CD14-positive monocyte (primary cell): ENCODE measurements around the gene FDPS. TPM values are rescaled to one million over a fixed set of nuclear protein-coding genes. Genes with fewer than 3 reads are reported as not detected.

Experiments used
- DNase-seq, 3 donors: peaks; one replicate each; pipeline ENCODE4 v3.0.0-alpha.2; 2011 to 2022
- H2AFZ ChIP-seq: 2 replicates; pipeline ENCODE4 v1.6.0; 2012; ENCODE audit warnings: mild to moderate bottlenecking, low read depth, low read length, inconsistent platforms; ENCODE audit not compliant: insufficient read depth, poor library complexity, severe bottlenecking
- H3K27ac ChIP-seq, 2 donors: 1 replicate in 1 of 2; 2 replicates in 1 of 2; pipeline ENCODE4 v1.5.1; 2012 to 2013; ENCODE audit warnings: low read length in 2 of 2, control low read depth in 1 of 2, inconsistent platforms in 1 of 2, low read depth in 1 of 2, mild to moderate bottlenecking in 1 of 2
- H3K27me3 ChIP-seq, 2 donors: one replicate each; pipeline versions ENCODE4 v1.6.0 to v1.6.1; 2011 to 2013; ENCODE audit warnings: low read length in 2 of 2; ENCODE audit not compliant: control insufficient read depth in 2 of 2, insufficient read depth in 2 of 2
- H3K36me3 ChIP-seq, 2 donors: replicated peaks in 1 of 2; 1 replicate in 1 of 2; 2 replicates in 1 of 2; pipeline versions ENCODE4 v1.5.1 to v1.6.1; 2012 to 2013; ENCODE audit warnings: low read length in 2 of 2, control low read depth in 1 of 2, inconsistent platforms in 1 of 2, mild to moderate bottlenecking in 1 of 2; ENCODE audit not compliant: insufficient read depth in 2 of 2, control insufficient read depth in 1 of 2
- H3K4me1 ChIP-seq, 2 donors: 1 replicate in 1 of 2; 2 replicates in 1 of 2; pipeline versions ENCODE4 v1.5.1 to v1.6.1; 2012 to 2013; ENCODE audit warnings: low read length in 2 of 2, control low read depth in 1 of 2, inconsistent platforms in 1 of 2, mild to moderate bottlenecking in 1 of 2, moderate library complexity in 1 of 2; ENCODE audit not compliant: insufficient read depth in 2 of 2, control insufficient read depth in 1 of 2
- H3K4me2 ChIP-seq: replicated peaks from 2 replicates; pipeline ENCODE3; 2012; ENCODE audit warnings: low read length, moderate library complexity, mild to moderate bottlenecking; ENCODE audit not compliant: poor library complexity, severe bottlenecking; ENCODE audit errors: extremely low read depth
- H3K4me3 ChIP-seq, 3 experiments: fragments of 200-600 bp in 1 of 3; sonication (generic) in 1 of 3; replicated peaks in 1 of 3; 1 replicate in 2 of 3; 2 replicates in 1 of 3; pipeline ENCODE4 v1.5.1; 2011 to 2013; ENCODE audit warnings: low read length in 3 of 3, mild to moderate bottlenecking in 3 of 3, control low read depth in 2 of 3, low read depth in 2 of 3, inconsistent platforms in 1 of 3, moderate library complexity in 1 of 3
- H3K79me2 ChIP-seq: 2 replicates; pipeline ENCODE4 v1.6.0; 2012; ENCODE audit warnings: mild to moderate bottlenecking, control low read depth, inconsistent platforms, low read length, moderate library complexity; ENCODE audit not compliant: insufficient read depth
- H3K9ac ChIP-seq: 2 replicates; pipeline ENCODE4 v1.6.0; 2017; ENCODE audit warnings: low read length, mild to moderate bottlenecking; ENCODE audit not compliant: insufficient read depth, poor library complexity, severe bottlenecking
- H3K9me3 ChIP-seq, 2 donors: replicated peaks in 1 of 2; 1 replicate in 1 of 2; 2 replicates in 1 of 2; pipeline versions ENCODE4 v1.5.1 to v1.6.1; 2012 to 2013; ENCODE audit warnings: low read length in 2 of 2, control low read depth in 1 of 2; ENCODE audit not compliant: control insufficient read depth in 1 of 2, insufficient read depth in 1 of 2
- H4K20me1 ChIP-seq: 2 replicates; pipeline ENCODE4 v1.6.0; 2012; ENCODE audit warnings: mild to moderate bottlenecking, low read length, control low read depth, moderate library complexity; ENCODE audit not compliant: insufficient read depth
- H3K27ac Mint-ChIP-seq, 7 donors: one replicate each; pipeline ENCODE4 v1.8.0; 2020; ENCODE audit warnings: mild to moderate bottlenecking in 7 of 7, mixed read lengths in 7 of 7, moderate library complexity in 6 of 7, inconsistent platforms in 2 of 7
- H3K27me3 Mint-ChIP-seq, 3 donors: one replicate each; pipeline ENCODE4 v1.8.0; 2021 to 2022; ENCODE audit warnings: low read depth in 3 of 3, mild to moderate bottlenecking in 3 of 3, mixed read lengths in 3 of 3, moderate library complexity in 3 of 3, inconsistent platforms in 1 of 3
- H3K36me3 Mint-ChIP-seq, 2 donors: one replicate each; pipeline ENCODE4 v1.8.0; 2020; ENCODE audit warnings: mixed read lengths in 2 of 2, inconsistent platforms in 1 of 2, mild to moderate bottlenecking in 1 of 2
- H3K4me1 Mint-ChIP-seq: one replicate; pipeline ENCODE4 v1.8.0; 2020; ENCODE audit warnings: mild to moderate bottlenecking, mixed read lengths
- H3K4me3 Mint-ChIP-seq, 2 donors: one replicate each; pipeline ENCODE4 v1.8.0; 2020; ENCODE audit warnings: mild to moderate bottlenecking in 2 of 2, mixed read lengths in 2 of 2, moderate library complexity in 1 of 2
- H3K9me3 Mint-ChIP-seq, 7 donors: one replicate each; pipeline ENCODE4 v1.8.0; 2020 to 2022; ENCODE audit warnings: mixed read lengths in 7 of 7, mild to moderate bottlenecking in 6 of 7, moderate library complexity in 6 of 7, inconsistent platforms in 2 of 7
- CTCF ChIP-seq: fragments of 200-600 bp; IDR thresholded peaks from one replicate; pipeline ENCODE4 v1.8.0; 2022; ENCODE audit warnings: antibody characterized with exemption, mild to moderate bottlenecking
- WGBS: methylation state at CpG from one replicate; pipeline ENCODE4 v1.1.5; 2013; ENCODE audit warnings: missing lambda C conversion rate; ENCODE audit not compliant: insufficient coverage; 5-methylcytosine and 5-hydroxymethylcytosine counted together
- intact Hi-C, 2 donors: fragments of 100-400 bp; cut with micrococcal nuclease; formaldehyde crosslinking; loops; one replicate each; pipeline versions ENCODE4 v1.15.0 to v1.15.1; 2023
- polyA plus RNA-seq, 3 donors: library from polyadenylated mRNA; depleted of rRNA in 1 of 3; unstranded in 2 of 3; stranded (reverse) in 1 of 3; fragments of 300-500 nt in 2 of 3; fragments of >200 nt in 1 of 3; fragmentation: Illumina TruSeq in 2 of 3; gene quantifications; 1 replicate in 2 of 3; 2 replicates in 1 of 3; pipeline ENCODE4 v1.2.3, GENCODE V29; 2012 to 2021

FDPS gene
- polyA plus RNA-seq, 3 donors: 92.5 to 123 (median 117) TPM

GRCh38 chr1:155296661-155297060, 12.0 kb upstream of the FDPS start:
- Histone ChIP-seq H3K4me2 (no peak overlapping the region), H3K9ac (no peak overlapping the region), H3K27ac (no peak overlapping the region), H3K36me3 (no peaks in the 10 kb centered on the region), H3K27me3 (peaks cover 17 to 44% of the 10 kb centered on the region in 2 donors), H3K79me2 (no peaks in the 10 kb centered on the region), H3K9me3 (no peaks in the 10 kb centered on the region), H3K4me3 (no peak overlapping the region), H2AFZ (no peak overlapping the region), H4K20me1 (no peaks in the 10 kb centered on the region), H3K4me1 (peaks cover 6 to 9% of the 10 kb centered on the region in 2 donors)
- intact Hi-C loops: no loop called here
- 88% methylated on average over 3 of the region's 3 CpGs for WGBS
- H3K4me1 Mint-ChIP-seq: peaks cover 10% of the 10 kb centered on the region
- peaks cover 42 to 60% (median 49%) of the 10 kb centered on the region in 3 donors for H3K27me3 Mint-ChIP-seq
- no peak overlapping the region for H3K27ac Mint-ChIP-seq
- H3K9me3 Mint-ChIP-seq: peaks cover 0 to 5% (median 3%) of the 10 kb centered on the region in 7 donors
- peak overlapping the region in 1 of 2 donors; percentile 54 for H3K4me3 Mint-ChIP-seq
- peaks cover 0 to 5% of the 10 kb centered on the region in 2 donors for H3K36me3 Mint-ChIP-seq
- no peak for TF ChIP-seq CTCF
- DNase-seq: no peak

DNA sequence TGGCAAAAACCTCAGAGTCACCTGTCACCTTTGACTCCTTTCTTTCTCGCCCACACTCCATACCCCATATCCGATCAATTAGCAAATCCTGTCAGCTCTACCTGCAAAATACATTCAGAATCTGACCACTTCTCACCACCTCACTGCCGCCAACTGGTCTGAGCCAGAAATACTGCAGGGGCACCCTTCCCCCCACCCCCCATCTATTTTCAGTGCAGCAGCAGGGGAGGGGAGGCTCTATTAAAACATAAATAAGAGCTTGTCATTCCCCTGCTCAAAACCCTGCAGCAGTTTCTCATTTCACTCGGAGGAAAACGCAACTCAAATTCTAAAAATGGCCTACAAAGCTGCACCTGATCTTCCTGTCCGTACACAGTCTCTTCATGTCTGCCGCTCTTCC, 11.3 kb upstream of the FDPS start:
- DNase-seq: no peak
- Histone ChIP-seq H3K79me2 (no peaks in the 10 kb centered on the region), H4K20me1 (no peaks in the 10 kb centered on the region), H3K4me3 (no peak overlapping the region), H3K4me2 (no peak overlapping the region), H3K4me1 (peaks cover 6 to 9% of the 10 kb centered on the region in 2 donors), H2AFZ (no peak overlapping the region), H3K9ac (no peak overlapping the region), H3K9me3 (no peaks in the 10 kb centered on the region), H3K36me3 (no peaks in the 10 kb centered on the region), H3K27ac (no peak overlapping the region), H3K27me3 (peaks cover 17 to 39% of the 10 kb centered on the region in 2 donors)
- Mint-ChIP-seq H3K36me3 (peaks cover 0 to 5% of the 10 kb centered on the region in 2 donors), H3K4me1 (peaks cover 13% of the 10 kb centered on the region), H3K27ac (peak overlapping the region in 1 of 7 donors; percentile 34), H3K9me3 (peaks cover 0 to 5% (median 3%) of the 10 kb centered on the region in 7 donors), H3K4me3 (no peak overlapping the region), H3K27me3 (peaks cover 39 to 55% (median 45%) of the 10 kb centered on the region in 3 donors)
- TF ChIP-seq CTCF: no peak
- intact Hi-C loops: no loop called here
- WGBS: 78% methylated on average over 6 of the region's 7 CpGs
